ENCODE results near the gene TPM2. TPM values are rescaled to one million over a fixed set of nuclear protein-coding genes. Genes with fewer than 3 reads are reported as not detected.

The TPM2 gene
- total RNA-seq, 1 donor from 2014 or later, result 18.1 TPM

DNA sequence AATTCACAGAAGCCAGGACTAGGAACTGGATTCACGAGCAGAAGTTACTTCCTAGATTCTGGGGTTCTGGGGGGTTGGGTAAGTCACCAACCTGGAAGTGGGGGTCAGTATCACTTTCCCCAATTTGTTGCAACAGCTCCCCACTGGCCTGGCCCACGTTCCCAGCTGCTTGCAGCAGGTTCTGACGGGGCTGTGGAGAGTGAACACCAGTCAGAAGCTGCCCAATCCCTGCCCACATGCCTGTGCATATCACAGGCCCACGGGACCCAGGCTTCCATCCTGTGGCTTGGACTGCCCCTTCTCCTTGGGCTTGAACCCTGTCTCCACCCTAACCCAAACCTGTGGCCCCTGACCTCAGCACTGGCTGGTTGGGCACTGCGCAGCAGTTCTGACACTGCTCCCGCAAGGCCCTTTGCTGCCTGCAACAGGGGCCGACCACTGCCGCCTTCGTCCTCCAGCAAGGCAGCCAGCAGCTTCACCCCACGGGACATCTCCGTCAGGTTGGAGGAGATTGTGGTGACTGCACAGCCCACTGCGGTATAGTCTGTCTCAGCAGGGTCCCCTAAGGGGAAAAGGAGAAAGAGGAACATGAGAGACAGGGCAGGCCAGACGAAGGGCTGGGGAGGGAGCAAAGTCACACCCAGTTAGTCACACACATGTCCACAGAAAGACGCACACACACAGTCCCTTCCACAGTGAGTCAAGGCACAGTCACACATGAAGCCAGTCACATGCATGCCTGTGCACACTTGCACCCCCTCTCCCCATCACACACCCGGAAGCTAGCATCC is 29.2 kb upstream of the TPM2 start:
- no peak for DNase-seq

DNA sequence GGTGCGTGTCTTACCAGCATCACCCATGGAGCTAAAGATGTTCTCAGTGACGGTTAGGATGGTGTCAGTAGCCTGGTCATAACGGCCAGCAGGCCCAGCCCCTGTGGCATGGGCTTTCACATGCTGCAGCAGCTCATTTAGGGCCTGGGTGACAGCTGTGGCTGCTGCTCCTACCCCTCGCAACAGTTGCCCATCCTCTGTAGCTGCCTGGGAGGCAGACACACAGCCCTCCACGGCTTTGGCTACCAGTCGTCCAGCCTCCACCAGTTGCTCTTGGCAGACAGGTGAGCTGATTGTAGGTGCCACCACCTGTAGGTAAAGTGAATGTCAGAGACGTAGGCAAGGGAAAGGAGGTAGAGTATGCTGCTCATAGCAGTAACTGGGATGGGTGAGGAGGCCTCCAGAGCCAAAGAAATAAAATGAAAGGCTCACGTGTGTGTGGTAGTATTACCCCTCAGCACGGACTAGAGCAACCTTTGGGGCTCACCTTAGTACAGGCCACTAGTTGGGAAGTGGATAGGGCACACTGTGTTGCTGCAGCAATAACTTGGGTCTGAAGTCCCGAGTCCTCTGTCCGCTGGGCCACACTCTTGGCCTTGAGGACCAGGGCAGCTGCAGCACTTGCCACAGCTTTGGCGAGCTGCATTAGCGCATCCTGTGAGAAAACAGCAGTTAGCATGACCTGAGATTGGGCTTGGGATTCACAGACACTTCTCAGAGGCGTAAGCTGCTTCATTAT is 27.6 kb upstream of the TPM2 start:
- DNase-seq, result no peak

DNA sequence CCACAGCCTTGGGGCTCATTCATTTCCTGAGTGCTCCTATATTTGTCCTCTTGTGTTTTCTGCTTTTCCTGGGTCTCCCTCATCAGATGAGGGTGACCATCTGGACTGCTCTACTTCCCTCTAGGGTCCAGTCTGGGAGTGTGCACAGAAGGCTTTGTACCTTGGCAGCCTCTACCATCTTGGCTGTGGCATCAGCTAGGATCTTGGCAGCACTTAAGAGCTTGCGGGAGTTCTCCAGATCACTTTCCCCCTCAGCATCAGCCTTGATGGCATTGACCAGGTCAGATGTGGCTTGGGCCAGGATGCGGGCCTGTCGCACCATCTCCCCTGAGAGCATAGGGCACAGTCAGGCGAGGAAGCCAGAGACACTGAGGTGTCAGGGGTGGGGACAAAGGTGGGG is 26.5 kb upstream of the TPM2 start:
- no peak for DNase-seq

- DNase-seq, result no peak
Measured at GRCh38 chr9:35714579-35715252, 25.0 kb upstream of the TPM2 start.

GRCh38 chr9:35714123-35714522 is 24.4 kb upstream of the TPM2 start:
- DNase-seq, result no peak

DNA sequence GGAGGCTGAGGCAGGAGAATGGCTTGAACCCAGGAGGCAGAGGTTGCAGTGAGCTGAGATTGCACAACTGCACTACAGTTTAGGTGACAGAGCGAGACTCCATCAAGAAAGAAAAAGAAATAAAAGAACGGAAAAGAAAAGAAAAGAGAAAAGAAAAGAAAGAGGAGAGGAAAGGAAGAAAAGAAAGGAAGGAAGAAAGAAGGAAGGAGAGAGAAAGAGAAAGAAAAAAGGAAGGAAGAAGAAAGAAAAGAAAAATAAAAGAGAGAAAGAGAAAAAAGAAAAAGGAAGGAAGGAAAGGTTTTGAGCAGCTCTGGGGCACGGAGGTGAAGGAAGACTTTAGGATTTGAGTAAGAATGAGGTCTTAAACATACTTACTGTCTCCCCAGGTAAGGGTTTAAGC is 23.9 kb upstream of the TPM2 start:
- no peak for DNase-seq

DNA sequence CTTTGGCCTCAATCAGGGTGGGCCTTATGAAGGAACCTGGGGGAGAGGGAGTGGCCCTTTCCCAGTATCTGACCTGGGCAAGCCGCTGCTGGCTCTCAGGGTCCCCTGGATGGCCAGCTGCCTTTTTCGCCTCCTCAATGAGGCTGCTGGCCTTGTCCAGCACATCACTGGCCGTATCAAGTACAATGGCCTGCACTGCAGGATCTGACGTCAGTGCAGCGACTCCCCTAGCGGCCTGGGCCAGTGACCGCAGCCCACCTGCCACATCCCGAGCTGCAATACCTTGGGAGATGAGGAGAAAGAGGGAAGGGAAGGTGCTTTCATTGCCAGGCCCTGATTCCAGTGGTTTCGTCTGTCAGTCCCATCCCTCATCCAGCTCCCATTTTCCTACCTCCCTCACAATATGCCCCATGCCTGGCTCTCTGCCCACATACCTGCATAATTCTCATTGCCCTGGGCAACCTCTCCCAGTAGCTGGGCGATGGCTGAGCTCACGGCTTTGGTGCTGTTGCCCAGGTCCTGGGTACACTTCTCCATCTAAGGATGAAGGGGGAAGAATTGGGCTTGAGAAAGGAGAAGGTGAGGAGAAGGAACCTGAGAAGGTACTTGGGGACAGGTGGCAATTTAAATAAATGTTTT is 23.2 kb upstream of the TPM2 start:
- DNase-seq, result no peak

GRCh38 chr9:35711501-35712428 is 22.0 kb upstream of the TPM2 start:
- DNase-seq, result no peak

DNA sequence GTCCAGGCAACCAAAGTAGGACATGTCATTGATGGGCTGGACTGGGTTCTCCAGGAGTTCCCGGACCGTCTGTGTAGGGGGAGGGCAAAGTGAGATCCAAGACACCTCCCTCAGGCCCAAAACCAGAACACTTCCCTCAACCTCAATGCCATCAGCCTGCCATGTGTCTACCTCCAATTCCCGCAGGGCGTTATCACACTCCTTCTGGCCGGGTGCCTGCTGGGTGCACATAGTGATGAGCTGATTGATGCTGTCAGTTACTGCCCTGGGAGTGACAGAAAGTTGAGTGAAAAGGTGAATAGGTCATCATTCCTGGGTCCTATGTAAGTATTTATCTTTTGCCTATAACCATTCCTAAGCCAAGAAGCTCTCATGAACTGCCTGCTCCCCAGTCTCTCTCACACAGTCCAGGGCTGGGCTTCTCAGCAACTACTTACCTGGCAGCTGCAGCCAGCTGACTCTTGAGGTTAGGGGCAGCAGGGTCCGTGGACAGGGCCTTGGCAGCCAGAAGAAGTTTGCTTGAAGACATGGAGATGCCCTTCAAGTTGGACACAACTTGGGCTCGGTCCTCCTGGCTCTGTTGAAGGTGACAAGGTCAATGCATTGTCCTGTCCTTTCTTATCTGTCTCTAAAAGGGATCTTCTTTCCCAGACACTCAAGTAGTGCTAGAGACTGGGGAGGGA is 21.2 kb upstream of the TPM2 start:
- no peak for DNase-seq

GRCh38 chr9:35708146-35708545 is 18.4 kb upstream of the TPM2 start:
- DNase-seq, result no peak

- DNase-seq, result no peak
Measured at GRCh38 chr9:35706951-35707350, 17.2 kb upstream of the TPM2 start.

DNA sequence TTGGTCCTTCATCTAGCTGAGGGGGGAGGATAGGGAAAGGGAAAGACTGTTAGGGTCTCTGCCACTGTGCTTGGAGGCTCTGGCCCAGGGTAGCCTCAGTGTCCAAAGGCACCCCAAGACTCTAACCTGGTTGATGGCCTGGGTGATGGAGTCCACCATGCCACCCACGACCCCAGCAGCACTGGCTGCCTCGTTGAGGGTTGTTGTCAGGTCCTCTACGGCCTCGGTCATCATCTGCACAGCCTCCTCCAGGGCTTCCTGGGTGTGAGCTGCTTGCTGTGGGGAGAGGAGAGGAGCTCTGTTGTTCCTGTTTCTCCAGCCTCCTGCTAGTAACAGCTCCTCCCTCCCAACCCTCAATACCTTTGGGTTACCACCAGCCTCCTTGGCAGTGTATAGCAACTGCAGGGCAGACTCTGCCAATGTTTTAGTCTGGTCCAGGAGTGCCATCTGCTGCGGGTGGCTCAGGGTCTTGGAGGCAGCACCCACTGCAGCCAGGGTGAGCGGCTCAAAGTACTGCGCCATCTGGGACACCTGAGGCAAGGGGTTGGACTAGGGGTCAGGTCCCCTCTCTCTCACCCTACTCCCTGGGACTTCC is 16.2 kb upstream of the TPM2 start:
- no peak for DNase-seq

DNA sequence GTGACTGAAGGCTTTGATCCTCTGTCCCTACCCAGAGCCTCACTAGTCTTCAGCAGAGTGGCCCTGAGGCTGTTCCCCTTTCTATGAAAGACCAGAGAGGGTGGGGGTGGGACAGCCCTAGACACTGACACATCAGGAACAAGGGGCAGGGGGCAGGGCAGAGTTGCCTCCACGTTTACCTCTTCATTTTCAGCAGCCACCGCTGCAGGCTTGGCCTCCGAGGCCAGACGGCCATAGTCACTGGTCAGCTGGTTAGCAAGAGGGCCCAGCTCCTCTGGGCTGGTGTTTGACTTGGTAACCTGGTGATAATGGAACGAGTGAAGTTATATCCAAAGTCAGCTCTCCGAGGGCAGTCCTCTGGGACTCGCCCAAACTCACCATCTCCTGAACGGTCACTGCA is 15.6 kb upstream of the TPM2 start:
- DNase-seq, result no peak

DNA sequence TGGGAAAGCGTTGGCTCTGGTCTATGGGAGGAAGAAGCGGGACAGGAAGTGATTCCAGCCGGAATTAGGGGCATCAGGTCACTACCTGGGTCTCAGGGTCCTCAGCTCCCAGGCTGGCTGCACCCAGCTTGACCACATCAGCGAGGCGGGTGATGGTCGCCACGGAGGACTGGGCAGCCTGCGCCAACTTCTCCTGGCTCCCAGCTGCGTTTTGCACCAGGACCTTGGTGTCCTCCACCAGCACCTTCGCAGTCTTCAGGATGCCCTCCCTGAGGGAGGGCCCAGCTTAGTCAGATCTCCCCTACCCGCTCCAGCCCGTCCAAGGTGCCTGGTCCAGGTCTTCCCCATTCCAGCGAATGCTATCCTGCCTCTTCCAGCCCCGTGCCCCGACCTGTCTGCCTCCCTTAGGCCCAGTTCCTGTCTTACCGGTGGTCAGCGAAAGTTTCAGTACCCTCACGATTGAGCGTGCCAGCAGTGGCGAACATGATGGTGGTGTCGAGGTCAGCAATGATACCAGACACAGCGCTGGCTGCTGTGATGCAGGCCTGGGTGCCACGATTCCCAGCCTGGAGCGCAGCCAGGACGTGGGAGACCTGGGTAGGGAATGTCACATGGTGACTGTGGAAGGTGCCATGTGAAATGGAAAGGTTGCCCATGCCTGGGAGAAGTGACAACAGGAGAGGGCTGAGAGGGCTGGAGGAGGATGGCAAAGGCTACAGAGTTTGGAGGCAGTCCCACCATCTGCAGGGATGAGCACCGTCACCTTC is 14.4 kb upstream of the TPM2 start:
- DNase-seq, result no peak

DNA sequence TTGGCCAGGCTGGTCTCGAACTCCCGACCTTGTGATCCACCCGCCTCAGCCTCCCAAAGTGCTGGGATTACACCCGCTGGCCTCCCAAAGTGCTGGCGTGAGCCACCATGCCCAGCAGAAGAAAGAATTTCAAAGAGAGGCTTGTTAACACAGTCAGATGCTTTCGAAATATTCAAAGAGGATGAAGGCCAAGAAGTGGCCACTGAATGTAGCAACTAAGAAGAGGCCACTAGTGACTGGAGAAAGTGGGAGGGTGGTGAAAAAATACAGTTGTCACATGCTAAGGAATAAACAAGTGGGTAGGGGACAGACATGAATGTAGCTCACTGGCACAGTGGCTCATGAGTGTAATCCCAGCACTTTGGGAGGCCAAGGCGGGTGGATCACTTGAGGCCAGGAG is 13.0 kb upstream of the TPM2 start:
- no peak for DNase-seq

DNA sequence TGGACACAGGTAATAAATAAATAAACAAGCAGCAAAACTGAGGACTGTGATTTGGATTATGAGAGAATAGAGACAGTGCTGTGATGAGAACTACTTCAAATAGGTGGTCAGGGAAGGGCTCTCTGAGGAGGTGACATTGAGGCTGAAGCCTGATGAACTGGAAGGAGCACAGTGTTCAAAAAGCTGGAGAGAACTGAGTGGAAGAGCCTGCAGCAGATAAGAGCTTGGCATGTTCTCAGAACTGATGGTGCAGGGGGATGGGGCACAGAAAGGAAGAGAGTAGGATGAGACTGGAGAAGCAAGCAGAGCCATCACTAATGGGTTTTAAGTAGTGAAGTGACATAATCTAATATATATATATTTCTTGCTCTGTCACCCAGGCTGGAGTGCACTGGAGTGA is 11.2 kb upstream of the TPM2 start:
- DNase-seq, result no peak

DNA sequence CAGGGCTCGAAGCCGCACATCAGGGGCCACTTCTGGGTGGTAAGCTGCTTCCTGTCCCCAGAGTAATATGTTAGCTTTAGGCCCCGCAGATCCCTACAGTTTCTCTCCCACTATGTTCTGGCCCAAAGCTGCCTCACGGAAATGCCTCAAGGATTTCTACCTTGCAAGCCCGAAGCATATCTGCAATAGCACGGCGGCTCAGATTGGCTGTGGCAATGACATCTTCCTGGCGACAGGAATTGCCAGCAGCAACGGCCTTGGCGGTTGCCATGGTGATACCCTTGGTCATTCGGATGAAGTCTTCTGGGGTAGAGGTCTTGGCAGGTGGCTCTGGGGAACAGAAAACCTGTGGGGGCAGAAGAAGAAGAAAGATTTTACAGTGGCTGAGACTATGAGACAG is 10.3 kb upstream of the TPM2 start:
- no peak for DNase-seq

- DNase-seq, result no peak
Measured at GRCh38 chr9:35698231-35698630, 8.5 kb upstream of the TPM2 start.

GRCh38 chr9:35697486-35697885 is 7.8 kb upstream of the TPM2 start:
- DNase-seq, result no peak
